ENCODE data around the gene SUSD5.
"Not testable (repeated sequence)": the region's sequence is repeated elsewhere in the genome, so short reads cannot be mapped to it uniquely, and the experiment has no call there.

SUSD5 gene

GRCh38 chr3:33146791-33147445, 71.7 kb downstream of the SUSD5 start:
- DNase-seq: peak in 1 of 2 experiments; percentile 8

DNA sequence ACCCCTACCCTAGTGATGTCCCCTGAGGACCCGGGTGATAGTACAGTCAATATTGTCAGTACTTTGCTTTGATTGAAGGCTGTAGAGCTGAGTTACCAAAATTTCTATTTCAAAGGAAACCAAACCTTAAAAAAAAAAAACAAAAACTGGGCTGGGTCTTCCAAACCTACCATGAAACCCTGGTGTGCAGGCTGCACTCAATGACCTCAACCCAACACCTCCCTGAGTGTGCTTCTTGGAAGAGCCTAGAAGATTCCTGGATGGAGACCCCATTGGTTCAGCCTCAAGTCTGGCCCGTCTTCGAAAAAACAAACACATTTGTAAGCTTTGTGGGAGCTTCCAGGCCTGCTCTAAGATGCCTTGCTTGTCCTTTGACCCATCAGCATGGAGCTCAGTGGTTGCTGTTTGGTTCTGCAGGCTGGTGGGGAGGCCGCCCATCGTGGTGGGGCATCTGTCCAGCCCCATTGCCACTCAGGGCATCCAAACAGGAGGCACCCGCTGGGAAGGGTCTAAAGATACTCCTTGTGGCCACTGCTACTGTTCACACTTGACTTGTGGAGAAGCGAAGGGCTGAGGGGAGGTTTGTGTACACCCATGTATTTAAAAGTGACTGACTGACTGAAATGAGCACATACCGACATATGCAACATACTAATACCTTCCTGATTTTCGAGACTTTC, 72.6 kb downstream of the SUSD5 start:
- no peak for DNase-seq

DNA sequence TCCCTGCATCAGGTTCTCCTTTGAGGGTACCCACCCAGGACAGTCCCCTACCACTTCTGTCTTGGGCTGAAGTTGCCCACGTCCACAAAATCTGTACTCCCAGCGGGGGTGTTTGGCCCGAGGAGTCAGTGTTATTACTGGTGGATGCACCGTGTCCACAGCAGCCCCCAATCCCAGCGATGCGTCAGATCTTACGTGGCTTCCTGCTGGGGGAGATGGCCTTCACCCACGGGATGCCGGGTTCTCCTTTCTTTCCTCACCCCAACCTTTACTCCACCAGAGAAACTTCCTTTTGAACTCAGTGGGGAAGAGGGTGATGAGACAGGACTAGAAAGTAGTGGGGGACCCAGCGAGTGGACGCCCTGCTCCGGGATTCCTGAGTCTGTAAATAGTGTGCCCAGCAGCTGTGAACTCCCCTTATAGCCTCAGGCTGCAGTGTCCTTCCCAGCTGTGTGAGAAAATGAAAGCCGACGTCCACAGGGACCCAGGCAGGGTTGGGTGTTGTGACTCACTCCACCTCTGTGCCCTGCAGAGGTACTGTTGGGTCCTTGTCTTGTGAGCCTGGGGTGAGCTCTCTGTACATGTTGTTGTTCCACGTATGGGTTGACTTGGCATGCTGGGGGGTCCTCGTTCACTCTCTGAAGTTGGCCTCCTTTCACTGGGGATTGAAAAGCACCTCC, 73.2 kb downstream of the SUSD5 start:
- no peak for DNase-seq

GRCh38 chr3:33144433-33144832, 74.2 kb downstream of the SUSD5 start:
- DNase-seq: no peak

GRCh38 chr3:33141006-33141405, 77.6 kb downstream of the SUSD5 start:
- DNase-seq: no peak

- DNase-seq: no peak
These were observed 78.6 kb downstream of the SUSD5 start for GRCh38 chr3:33139996-33140395.

DNA sequence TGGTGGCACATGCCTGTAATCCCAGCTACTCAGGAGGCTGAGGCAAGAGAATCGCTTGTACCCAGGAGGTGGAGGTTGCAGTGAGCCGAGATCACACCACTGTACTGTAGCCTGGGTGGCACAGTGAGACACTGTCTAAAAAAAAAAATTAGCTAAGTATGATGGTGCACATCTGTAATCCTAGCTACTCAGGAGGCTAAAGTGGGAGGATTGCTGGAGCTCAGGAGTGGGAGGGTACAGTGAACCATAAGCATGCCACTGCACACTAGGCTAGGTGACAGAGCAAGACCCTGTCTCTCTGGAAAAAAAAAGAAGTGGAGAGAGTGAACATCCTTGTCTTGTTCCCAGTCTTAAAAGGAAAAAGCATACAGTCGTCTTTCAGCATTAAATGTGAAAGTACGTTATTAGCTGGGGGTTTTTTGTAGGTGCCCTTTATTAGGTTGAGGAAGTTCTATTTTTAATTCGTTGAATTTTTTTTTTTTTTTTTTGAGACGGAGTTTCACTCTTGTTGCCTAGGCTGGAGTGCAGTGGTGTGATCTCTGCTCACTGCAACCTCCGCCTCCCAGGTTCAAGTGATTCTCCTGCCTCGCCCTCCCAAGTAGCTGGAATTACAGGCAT, 79.5 kb downstream of the SUSD5 start:
- DNase-seq: not testable (repeated sequence)

GRCh38 chr3:33137691-33138090, 80.9 kb downstream of the SUSD5 start:
- DNase-seq: no peak

DNA sequence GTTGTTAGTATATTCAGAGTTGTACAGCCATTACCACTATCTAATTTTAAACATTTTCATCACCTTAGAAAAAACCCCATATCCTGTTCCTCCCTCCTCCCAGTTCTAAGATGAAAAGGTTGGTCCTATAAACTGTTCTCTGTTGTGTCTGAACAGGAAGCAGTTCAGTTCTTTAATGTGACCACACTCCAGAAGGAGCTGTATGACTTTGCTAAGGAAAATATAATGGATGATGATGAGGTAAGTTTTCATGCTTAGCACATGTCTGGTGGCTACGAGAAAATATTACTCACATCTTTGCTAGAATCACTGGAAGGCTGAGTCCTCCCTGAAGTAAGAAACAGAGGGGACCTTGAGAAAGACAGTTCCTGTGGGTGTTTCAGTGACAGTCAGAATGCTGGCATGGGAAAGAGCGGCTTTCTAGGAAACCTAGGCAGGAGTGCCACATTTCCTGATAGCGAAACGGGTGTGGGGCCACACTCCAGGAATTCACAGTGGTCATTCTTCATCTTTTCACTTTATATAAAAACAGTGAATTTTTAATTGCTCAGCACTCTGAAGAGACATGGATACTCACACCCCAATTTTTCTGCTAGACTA, 84.5 kb downstream of the SUSD5 start:
- DNase-seq: no peak

DNA sequence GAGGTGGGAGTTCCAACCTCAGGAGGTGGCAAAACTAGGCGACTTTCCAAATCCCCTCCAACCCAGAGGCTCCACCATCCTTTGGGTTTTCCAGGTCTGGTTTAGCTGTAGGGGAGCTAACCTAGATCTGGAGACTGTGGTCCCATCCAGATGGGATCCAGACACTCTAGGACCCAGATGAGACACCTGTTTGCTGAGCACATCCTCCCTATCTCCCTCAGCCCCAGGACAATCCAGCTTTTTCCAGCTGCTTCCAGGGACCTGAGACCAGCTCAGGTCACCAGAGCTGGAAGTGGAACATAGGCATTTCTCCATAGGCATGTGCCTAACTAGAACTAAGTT, 86.6 kb downstream of the SUSD5 start:
- DNase-seq: no peak

DNA sequence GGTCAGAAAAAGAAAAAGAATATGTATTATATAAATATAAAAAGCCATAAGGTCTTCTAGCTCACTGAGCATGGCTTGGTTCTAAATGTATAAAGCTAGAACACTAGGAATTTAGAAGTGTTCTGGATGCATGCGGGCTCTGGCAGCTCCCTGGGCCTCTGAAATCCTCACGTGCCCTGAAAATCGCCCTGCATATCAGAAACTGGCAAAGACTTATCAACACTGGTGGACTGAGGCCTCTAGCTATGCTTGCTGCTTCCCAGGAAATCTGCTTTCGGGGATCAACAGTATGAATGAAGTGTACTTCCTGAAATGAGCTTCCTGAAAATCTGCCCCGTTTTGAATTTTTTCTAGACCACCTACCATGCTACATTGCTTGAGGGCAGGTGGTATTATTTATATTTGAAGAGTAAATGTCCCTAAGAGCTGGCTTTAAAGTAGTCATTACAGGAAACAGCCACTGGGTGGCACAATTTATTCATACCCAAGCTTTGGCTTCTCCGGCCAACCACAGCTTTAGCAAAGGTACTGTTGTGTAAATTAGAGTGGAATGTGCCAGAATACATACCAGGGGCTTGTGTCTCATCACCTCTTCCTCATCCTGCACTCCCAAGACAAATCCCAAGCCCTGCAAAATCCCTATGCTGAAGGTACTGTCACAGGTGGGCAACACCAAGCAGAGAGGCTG, 87.1 kb downstream of the SUSD5 start:
- DNase-seq: peak; percentile 10 to 68

- DNase-seq: no peak
These were observed 88.5 kb downstream of the SUSD5 start for GRCh38 chr3:33130144-33130543.

DNA sequence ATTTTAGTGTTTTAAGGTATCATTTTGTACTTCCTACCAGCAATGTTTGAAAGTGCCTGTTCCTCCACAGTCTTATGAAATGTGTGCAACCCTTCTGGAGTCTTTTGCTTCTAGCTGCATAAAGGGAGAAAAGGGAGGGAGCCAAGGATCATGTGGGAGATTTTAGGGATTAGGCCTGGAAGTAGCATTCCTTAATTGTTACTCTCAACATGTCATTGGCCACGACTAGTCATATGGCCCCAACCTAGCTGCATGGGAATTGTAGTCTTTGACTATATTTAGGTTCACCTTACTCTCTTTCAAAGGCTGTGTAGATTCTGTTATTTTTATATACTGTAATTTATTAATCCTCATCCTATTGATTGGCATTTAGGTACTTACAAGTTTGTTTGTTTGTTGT, 89.9 kb downstream of the SUSD5 start:
- DNase-seq: peak in 1 of 2 experiments; percentile 42

DNA sequence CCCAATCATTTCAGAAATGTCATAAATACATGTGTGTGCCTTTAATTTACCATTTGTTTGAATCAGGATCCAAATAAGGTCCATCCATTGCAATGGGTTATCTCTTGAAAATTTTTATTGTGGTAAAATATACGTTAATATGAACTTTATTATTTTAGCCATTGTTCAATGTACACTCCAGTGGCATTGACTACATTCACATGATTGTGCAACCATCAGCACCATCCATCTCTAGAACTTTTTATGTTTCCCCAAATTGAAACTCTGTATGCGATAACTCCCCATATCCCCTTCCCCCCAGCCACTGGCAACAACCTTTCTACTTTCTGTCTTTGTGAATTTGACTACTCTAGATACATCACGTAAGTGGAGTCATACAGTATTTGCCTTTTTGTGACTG, 92.8 kb downstream of the SUSD5 start:
- no peak for DNase-seq

DNA sequence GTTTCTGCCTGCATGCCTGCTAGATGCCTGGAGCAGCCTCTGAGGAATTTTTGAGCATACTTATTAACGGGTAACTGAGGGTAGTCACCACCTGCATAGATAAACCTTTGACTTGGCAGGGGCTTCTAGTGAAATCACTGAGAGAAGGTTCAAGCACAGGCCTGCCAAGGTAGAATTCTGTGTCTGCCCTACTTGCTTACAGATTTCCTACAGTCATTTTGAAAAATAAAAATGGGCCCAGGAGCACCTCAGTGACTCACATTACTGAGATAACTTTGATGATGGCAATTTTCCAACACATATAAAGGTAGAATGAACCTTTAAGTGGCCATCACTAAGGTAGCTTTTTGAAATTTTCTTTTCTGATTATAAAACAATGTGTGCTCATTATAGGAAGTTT, 94.0 kb downstream of the SUSD5 start:
- DNase-seq: no peak

GRCh38 chr3:33122991-33123390, 95.6 kb downstream of the SUSD5 start:
- no peak for DNase-seq

GRCh38 chr3:33119891-33120290, 98.7 kb downstream of the SUSD5 start:
- DNase-seq: no peak

DNA sequence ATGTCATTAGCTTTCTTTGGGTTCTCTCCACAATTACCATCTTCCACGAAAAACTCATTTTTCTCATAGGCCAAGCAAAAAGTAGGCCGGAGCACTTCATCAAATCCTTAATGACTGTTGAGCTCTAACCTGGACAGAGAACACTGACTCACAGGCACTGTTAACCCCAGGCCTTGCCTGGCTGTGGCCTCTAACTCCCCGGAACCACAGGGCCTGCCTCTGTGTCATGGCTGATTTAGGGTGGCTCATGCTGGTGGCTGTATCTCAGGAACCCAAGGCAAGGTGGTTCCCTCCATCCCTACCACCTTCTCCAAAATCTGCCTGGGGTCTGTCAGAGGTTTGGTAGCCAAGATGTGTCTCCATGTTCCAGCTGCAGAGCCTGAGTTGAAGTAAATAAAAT, 101.1 kb downstream of the SUSD5 start:
- DNase-seq: no peak

DNA sequence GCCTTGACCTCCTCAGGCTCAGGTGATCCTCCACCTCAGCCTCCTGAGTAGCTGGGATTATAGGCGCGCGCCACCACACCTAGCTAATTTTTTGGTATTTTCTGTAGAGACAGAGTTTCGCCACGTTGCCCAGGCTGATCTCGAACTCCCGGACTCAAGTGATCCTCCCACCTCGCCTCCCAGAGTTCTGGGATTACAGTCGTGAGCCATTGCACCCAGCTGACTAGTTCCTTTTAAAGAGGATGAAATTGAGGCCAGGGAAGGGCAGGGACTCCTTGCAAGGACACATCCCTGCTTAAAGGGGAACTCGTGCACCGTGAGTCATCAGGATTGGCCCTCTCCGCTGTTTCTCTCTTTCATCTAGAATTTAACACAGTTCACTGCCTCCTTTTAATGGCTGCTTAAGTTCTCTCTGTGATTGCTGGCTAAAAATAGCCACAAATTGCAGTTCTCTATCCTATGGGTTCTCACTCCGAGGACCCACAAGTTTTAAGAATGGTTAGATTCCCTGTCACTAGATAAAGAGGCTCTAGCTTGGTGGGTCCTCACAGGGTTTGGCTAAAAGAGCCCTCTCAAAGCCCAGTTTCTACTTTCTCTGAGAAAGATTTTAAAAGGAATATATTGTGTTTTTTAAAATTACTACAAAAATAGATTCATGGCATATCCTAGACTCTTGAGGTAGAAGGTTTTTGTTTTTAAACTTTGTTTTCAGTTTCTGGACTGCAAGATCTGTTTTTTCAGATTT, 103.4 kb downstream of the SUSD5 start:
- no peak for DNase-seq

GRCh38 chr3:33114622-33115023, 104.0 kb downstream of the SUSD5 start:
- DNase-seq: no peak

DNA sequence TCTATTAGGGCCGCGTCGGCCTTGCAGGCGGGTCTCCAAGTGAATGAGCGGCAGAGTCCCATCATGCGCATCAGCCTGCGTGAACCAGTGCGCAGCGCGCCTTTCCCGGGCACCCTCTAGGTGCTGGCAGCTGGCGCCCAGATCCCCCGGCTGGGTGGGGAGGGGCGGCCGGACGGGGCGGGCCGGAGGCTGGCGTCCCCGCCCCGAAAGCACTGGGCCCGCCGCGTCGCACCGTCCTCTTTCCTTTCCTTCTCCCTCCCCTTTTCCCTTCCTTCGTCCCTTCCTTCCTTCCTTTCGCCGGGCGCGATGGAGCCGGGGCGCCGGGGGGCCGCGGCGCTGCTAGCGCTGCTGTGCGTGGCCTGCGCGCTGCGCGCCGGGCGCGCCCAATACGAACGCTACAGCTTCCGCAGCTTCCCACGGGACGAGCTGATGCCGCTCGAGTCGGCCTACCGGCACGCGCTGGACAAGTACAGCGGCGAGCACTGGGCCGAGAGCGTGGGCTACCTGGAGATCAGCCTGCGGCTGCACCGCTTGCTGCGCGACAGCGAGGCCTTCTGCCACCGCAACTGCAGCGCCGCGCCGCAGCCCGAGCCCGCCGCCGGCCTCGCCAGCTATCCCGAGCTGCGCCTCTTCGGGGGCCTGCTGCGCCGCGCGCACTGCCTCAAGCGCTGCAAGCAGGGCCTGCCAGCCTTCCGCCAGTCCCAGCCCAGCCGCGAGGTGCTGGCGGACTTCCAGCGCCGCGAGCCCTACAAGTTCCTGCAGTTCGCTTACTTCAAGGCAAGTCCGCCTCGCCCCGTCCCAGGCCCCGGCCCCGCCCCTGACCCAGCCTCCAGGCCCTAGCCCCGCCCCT, 104.6 kb downstream of the SUSD5 start, which contains the start of gene CRTAP:
Gene CRTAP (plus strand): TSS at position 243 of the 850 bp plus-strand sequence. CDS start 64 bp downstream, at position 307.
- peak; percentile 66 to 80 for DNase-seq
